NB4 (cell line): Measurements from ENCODE around the gene ZXDC.

Source experiments
- DNase-seq: peaks from one replicate; pipeline ENCODE4 v3.0.0; 2010; ENCODE audit warnings: low read depth
- H3K4me3 ChIP-seq: one replicate; pipeline ENCODE4 v1.5.1; 2011; ENCODE audit warnings: mild to moderate bottlenecking, low read depth, low read length, moderate library complexity
- MYC ChIP-seq: IDR thresholded peaks from 2 replicates; pipeline ENCODE4 v1.6.1; 2011; ENCODE audit warnings: low read depth, low read length
- POLR2A ChIP-seq: IDR thresholded peaks from 2 replicates; pipeline ENCODE4 v1.6.1; 2011; ENCODE audit warnings: mild to moderate bottlenecking; ENCODE audit not compliant: insufficient read length; ENCODE audit errors: extremely low read depth
- TF ChIP-seq, protein P1 (sequence below): IDR thresholded peaks from one replicate; pipeline ENCODE4 v1.5.1; 2012; ENCODE audit warnings: low read depth, low read length
- TF ChIP-seq, protein P2 (sequence below): IDR thresholded peaks from 2 replicates; pipeline ENCODE4 v1.6.1; 2011; ENCODE audit warnings: low read depth, low read length

Gene ZXDC

DNA sequence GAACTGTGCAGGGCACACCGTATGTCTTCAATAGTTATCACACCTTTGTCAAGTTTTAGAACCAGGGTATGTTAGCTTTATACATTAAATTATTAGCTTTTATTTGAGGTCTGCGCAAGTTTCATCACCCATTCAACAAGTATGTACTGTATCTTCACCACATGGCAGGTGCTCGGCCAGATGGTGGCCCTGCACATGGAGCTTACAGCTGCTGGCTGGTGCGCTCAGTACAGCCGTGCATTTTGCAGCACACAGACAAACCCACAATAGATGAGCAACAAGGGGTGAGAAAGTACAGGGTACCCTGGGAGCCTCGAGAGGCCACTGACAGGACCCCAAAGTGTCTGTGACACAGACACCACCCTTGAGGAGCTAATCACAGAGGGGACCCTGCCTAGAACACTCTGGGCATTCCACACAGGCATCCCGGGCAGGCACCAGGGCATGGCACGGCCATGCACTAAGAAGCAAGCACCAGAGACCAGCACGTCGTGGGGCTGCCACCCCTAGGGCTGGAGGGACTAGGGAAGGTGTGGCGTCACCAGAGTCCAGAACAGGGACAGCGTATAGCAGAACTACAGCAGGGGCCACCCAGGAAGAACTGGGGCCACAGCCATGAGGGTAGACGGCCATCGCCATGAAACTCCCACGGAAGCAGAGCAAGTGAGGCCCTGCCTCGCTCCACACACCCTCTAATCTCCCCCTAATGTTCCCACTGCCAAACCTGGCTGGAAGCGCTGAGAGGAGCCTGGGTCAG is 27.4 kb downstream of the ZXDC start:
- no peak for DNase-seq
- no peak for TF ChIP-seq MYC
- TF ChIP-seq POLR2A, result no peak
- TF ChIP-seq, protein P1, sequence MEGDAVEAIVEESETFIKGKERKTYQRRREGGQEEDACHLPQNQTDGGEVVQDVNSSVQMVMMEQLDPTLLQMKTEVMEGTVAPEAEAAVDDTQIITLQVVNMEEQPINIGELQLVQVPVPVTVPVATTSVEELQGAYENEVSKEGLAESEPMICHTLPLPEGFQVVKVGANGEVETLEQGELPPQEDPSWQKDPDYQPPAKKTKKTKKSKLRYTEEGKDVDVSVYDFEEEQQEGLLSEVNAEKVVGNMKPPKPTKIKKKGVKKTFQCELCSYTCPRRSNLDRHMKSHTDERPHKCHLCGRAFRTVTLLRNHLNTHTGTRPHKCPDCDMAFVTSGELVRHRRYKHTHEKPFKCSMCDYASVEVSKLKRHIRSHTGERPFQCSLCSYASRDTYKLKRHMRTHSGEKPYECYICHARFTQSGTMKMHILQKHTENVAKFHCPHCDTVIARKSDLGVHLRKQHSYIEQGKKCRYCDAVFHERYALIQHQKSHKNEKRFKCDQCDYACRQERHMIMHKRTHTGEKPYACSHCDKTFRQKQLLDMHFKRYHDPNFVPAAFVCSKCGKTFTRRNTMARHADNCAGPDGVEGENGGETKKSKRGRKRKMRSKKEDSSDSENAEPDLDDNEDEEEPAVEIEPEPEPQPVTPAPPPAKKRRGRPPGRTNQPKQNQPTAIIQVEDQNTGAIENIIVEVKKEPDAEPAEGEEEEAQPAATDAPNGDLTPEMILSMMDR, result no peak
- TF ChIP-seq, protein P2, sequence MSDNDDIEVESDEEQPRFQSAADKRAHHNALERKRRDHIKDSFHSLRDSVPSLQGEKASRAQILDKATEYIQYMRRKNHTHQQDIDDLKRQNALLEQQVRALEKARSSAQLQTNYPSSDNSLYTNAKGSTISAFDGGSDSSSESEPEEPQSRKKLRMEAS, result no peak
- H3K4me3 ChIP-seq, result no peak overlapping the region

DNA sequence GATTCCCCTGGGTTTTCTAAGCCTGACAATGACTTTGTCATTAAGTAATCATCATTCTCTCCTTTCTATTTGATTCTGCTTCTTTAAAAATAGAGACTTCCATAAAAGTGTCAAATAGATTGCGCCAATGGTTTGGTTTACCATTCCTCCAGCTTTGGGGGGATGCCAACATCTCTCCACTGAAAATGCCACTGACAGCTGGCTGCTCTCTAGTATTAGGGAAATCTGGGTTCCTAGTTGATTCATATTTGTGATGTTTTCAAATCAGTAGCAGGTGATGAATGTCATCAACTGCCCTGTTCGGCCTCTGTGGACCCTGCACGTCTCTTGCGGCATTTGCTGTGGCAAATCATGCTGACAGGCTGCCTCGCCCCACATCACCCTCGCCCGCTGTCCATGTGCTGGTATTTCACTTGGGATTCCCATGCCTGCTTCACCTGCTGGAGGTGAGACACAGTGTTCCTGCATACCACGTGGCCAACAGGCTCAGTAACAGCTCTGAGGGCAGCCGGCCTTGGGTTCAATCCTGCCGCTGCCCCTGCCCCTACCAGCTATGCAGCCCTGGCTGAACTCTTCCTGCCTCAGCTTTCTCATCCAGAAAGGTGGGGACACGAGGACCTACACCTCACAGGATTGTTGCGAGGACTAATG is 28.1 kb downstream of the ZXDC start:
- TF ChIP-seq MYC, result no peak
- TF ChIP-seq, protein P1, result no peak
- TF ChIP-seq, protein P2, result no peak
- no peak for TF ChIP-seq POLR2A

DNA sequence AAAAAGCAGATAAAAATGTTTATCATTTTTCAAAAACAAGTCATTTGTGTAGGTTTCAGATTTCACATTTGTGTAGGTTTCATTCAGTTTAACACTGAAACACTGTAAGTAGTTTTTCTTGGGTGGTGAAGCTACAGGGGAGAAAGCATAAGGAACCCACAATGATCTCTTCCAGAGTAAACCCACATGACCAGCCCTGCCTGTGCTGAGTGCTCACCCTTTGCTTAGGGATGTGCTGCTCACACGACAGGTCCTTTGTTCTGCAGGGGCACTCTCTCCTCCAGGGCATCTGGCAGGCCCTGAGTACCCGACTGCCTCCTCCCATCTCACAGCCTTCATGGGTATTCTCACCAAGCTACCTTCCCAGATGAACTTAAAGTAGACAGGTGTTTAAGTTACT is 28.9 kb downstream of the ZXDC start:
- DNase-seq, result no peak
- H3K4me3 ChIP-seq, result no peak overlapping the region
- TF ChIP-seq, protein P1, result no peak
- TF ChIP-seq MYC (no peak), POLR2A (no peak)
- TF ChIP-seq, protein P2, result no peak

More for the DNA sequence above, 28.1 kb downstream of the ZXDC start:
- H3K4me3 ChIP-seq, result no peak overlapping the region
- DNase-seq, result no peak

DNA sequence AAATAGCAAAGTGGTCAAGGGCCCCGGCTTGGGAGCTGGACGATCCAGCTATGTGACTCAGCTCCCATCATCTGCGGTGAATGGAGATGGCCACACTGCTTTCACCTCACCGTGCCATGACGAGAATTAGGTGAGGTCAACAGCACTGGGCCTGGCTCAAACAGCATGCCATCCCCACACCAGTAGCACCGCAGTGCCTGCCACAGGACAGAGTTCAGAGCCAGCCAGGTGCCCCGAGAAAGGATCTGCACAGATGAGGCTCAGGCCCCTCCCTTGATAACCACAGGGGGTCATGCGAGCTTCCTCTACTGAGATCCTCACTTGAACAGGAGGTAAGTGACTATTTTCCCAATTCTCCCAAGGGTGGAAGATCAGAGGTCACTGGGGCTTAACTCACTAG is 29.4 kb downstream of the ZXDC start:
- no peak overlapping the region for H3K4me3 ChIP-seq
- TF ChIP-seq MYC (no peak), POLR2A (no peak)
- TF ChIP-seq, protein P2, result no peak
- TF ChIP-seq, protein P1, result no peak
- no peak for DNase-seq

DNA sequence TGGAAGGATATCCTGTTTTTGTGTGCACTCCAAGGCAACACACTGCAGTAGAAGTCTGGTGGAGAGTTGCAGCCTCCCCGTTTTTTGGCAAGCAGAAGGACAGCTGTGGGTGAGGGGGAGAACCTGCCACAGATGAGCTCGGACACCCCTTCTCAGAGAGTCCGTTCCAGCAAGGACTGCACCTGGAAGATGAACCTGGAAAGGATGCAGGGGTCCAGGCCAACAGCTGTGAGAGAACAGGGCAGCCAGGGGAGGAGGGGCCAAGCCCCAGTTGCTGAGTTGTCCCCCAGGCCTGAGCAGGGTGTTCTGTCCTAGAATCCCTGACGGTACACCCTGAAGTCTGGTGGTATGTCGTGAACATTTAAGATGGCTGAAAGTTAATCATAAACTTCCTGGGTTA is 30.2 kb downstream of the ZXDC start:
- no peak for TF ChIP-seq MYC
- TF ChIP-seq POLR2A, result no peak
- TF ChIP-seq, protein P2, result no peak
- TF ChIP-seq, protein P1, result no peak
- DNase-seq, result no peak
- no peak overlapping the region for H3K4me3 ChIP-seq
